ENCODE results near the gene MPZ.
"Not testable (repeated sequence)": the region's sequence is repeated elsewhere in the genome, so short reads cannot be mapped to it uniquely, and the experiment has no call there.

The MPZ gene

DNA sequence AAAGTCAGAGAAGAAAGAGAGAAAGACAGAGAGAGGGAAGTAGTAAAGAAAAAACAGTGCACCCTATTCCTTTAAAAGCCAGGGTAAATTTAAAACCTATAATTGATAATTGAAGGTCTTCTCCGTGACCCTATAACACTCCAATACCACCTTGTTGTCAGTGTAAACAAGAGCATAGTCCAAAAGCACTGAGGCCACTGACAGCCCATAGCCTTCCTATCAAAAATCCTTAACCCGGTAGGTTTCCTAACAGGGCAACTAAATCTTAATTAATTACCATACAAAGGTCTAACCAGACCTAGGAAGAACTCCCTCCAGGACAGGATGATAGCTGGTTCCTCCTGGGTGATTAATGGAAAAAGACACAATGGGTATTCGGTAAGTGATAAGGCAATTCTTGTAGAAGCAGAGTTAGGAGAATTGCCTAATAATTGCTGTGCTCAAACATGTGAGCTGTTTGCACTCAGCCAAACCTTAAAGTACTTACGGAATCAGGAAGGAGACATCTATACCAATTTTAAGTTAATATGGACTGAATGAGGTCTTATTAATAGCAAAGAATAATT is 53.7 kb downstream of the MPZ start:
- DNase-seq (ENCODE audit: low spot score), result not testable (repeated sequence)

- DNase-seq (ENCODE audit: low spot score), result not testable (repeated sequence)
Measured at GRCh38 chr1:161255302-161255701, 54.5 kb downstream of the MPZ start.

All from D341Med (cell line).